ENCODE data around the gene KCNQ1OT1.

Gene KCNQ1OT1

DNA sequence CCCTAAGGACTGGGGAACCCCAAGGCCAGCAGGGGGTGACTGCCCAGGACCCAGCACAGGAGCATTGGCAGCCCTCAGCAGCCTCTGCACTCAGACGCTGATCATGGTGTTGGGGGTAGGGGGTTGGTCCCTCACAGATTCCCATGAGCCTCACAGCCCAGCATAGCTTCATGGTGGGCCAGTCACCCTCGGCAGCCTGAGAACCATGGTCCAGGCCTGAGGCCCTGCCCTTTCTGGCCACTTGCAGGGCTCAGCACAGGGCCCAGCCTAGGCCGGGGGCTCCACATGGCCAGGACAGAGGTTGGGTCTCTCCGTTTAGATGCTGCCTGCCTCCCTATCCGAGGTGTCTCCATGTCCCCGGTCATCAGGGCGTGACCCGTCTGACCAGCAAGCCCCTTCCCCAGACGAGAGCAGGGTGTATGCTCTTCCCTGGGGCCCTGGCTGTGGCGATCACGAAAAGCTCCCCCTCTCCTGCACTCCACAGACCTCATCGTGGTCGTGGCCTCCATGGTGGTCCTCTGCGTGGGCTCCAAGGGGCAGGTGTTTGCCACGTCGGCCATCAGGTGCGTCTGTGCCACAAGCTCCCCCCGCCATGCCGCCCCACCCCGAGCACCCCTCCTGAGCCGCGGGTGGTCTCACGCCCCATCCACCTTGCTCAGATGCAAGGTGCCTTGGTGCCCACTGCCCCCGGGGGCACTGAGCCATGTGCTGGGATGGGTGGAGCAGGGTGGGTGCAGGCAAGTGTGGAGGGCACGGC is 128.8 kb downstream of the KCNQ1OT1 start:
- DNase-seq (ENCODE audit: low read depth) = no peak

DNA sequence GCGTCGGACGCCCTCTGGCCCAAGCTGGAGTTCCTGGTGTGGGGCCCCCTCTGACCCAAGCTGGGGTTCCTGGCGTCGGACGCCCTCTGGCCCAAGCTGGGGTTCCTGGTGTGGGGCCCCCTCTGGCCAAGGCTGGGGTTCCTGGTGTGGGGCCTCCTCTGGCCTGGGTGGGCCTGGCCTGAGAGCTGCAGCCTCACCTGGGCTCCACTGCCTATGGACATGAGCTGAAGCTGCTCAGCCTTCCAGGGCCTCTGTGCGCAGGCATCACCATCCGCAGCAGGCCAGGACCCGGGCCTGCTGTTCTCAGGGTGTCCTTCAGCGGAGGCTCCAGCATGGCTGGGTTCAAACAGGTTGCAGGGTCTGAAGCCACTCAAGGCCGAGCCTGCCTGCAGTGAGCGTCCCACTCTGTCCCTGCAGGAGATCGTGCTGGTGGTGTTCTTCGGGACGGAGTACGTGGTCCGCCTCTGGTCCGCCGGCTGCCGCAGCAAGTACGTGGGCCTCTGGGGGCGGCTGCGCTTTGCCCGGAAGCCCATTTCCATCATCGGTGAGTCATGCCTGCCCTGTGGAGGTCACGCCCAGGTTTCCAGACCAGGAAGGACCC is 129.5 kb downstream of the KCNQ1OT1 start:
- no peak for DNase-seq (ENCODE audit: low read depth)

DNA sequence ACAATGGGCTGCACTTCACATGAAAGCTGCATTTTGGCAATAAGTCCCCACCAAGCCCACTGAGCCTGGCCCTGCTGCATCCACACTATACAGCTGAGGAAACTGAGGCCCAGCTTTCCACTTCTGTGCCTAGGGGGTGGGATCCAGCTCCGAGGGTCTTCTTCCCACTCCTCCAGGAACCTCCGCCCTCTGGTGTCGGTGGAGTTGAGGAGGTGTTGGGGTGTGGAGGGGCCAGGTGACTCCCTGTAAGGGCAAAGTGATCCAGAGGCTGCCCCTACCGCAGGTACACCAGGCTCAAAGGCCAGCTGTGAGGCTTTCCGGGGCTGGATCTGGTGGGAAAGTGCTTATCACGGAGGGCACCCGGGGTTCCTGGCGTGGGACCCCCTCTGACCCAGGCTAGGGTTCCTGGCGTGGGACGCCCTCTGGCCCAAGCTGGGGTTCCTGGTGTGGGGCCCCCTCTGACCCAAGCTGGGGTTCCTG is 130.0 kb downstream of the KCNQ1OT1 start:
- DNase-seq (ENCODE audit: low read depth) = no peak

GRCh38 chr11:2569321-2569721 is 130.5 kb downstream of the KCNQ1OT1 start:
- DNase-seq (ENCODE audit: low read depth) = no peak

DNA sequence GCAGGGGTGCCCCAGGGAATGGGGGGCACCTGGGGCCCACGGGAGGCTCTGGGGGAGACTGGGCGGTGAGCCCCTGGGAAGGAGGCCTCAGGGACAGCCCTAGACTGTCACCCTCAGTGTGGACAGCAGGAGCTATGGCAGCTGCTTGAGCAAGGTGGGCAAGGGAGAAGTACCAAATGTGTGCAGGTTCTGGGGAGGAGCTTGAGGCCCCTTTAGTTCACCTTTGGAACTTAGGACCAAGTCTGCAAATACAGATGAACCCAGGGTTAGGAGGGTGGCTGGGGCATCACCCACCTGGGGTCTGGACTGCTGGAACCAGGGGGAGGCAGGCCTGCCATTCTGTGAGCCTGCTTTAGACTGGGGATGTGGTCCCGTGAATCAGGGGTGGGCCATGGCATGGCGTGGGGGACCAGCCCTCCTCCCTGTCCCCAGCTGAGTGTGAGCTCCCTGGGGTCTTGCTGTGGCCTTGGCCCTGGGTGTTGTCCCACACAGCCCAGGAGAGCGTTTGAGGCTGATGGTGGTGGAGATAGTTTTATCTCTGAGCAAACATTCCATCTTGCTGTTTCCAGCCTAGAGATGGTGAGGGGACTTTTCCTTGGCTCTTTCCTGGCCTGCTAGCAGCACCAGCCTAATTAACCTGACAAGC is 132.6 kb downstream of the KCNQ1OT1 start:
- DNase-seq (ENCODE audit: low read depth) = no peak

GRCh38 chr11:2566223-2567025 is 133.4 kb downstream of the KCNQ1OT1 start:
- no peak for DNase-seq (ENCODE audit: low read depth)

DNA sequence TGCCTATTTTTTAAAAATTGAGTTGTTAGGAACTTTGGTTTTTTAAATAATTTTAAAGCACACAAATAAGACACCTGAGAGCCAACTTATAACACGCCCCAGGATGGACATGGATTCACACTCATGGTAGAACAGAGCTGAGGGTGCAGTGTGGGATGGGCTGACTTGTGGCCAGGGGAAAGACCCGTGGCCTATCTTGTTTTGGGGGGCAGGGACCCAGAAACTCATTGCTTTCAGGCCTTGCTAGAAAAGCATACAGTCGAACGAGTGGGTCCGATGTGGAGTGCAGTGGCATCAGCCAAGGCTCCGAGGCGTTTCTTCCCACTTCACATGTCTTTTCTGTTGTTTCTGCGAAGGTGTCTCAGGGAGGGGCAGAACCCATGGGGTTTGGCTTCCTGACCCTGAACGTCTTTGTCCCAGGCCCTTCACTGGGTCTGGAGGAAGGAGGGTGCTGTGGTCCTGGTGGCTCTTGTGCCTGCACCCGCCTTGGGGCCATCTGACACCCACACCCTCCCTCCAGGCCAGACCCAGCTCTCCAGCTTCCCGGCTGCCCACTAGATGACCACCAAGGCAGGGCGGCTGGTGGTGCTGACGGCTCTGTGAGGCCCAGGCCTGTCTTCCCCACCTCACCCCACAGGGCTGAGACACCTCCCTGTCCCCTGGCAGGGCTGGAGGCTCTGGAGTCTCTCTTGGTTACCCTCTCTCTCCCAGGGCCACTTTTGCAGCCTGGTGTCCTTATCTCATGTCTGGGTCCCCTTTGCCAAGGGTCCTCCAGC is 134.2 kb downstream of the KCNQ1OT1 start:
- no peak for DNase-seq (ENCODE audit: low read depth)

GRCh38 chr11:2564588-2565425 is 135.0 kb downstream of the KCNQ1OT1 start:
- no peak for DNase-seq (ENCODE audit: low read depth)

GRCh38 chr11:2564008-2564530 is 135.7 kb downstream of the KCNQ1OT1 start:
- no peak for DNase-seq (ENCODE audit: low read depth)

GRCh38 chr11:2563213-2564007 is 136.4 kb downstream of the KCNQ1OT1 start:
- no peak for DNase-seq (ENCODE audit: low read depth)

DNA sequence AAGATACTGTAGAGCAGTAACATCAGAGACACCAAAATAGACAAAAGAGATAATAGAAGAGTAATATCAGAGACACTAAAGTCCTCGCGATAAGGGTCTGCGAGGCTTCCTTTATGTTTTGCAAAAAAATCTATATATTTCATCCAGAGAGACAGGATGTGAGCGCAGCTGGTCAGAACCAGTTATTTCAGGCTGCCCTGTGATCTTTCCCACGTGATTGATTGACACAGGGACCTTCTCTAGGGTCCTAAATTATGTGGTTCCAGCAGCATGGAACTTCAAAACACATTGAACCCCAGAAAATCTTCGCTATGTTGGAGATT is 136.9 kb downstream of the KCNQ1OT1 start:
- no peak for DNase-seq (ENCODE audit: low read depth)

GRCh38 chr11:2561696-2562581 is 137.9 kb downstream of the KCNQ1OT1 start:
- DNase-seq (ENCODE audit: low read depth) = no peak

DNA sequence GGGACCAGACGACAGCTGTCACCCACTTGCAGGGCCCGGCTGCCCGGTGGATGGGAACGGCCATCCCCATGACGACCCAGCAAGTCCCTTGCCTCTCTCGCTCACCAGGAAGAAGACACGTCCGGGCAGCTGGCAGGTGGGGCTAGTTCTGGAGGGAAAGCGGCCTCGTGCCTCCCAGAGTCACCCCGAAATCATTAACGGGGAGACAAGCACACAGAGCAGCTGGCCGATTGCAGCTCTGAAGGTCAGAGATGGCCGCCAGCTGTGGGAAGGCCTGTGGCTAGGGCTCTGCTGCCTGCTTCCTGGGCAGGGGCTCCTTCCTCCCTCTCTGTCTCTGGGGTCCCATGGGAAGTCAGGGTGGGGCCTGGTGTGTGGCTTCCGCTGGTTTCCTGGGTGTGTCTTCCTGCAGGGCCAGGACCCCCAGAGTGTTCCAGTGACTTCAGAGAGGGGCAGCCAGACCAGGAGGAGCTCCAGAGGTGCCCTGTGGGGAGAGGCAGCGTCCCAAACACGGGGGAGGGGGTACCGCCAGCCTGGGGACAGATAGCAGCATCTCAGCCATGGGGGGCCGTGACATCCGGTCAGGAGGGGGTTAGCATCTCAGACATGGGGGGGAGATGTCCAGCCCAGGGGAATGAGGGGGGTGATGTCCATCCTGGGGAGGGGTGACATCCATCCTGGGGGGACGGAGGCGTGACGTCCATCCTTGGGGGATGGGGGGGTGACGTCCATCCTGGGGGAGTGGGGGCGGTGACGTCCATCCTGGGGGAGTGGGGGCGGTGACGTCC is 140.1 kb downstream of the KCNQ1OT1 start:
- DNase-seq (ENCODE audit: low read depth) = no peak

DNA sequence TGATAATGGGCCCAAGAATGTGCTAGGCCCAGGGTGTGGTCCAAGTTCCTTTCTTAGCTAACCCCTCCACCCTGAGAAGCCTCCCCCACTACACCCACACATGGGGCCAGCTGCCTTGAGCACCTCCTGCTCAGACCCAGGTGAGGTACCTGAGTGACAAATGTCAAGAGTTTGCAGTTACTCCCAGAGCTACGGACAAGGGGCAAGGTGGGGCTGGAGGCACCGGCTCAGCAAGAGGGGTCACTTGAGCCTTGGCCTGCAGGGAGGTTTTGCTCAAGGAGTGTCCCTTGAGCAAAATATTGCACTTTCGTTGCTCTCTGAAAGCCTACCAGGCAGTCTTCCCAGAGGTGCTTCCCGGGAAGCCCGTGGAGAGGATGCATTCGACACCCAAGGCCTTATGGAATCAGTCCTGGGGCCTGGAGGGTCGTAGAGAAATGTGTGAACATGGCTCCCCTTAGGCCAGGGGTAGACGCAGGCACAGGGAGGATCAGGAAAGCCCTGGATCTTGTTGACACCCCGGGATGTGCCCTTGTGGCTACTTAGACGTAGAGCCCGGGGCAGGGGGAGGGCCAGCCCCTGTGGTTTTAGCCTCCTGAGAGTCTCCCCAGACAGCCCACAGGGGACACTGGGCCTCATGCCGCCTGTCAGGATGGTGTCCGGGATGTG is 140.8 kb downstream of the KCNQ1OT1 start:
- DNase-seq (ENCODE audit: low read depth) = no peak

DNA sequence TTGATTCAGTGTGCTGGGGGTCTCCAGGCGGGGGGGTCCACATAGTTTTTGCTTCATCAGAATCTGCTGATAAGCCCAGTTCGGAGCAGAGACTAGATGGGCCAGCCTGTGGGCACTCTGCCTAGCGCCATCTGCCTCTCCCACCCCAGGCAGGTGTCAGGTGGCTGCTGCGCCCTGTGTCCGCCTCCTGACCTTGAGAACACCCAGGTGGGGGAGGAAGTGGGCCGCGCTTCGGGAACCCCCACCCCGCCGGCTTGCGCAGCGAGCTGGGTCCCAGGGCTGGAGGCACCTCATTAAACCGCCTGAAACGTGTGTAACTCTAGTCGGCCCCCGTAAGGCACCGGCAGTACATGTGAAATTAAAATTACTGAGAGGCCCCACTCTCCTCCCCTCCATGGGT is 141.4 kb downstream of the KCNQ1OT1 start:
- no peak for DNase-seq (ENCODE audit: low read depth)

Measured in non-pigmented ciliary epithelial cell (primary cell).